Fibroblast of the aortic adventitia (primary cell): ENCODE results near the gene MYRIP. TPM values are rescaled to one million over a fixed set of nuclear protein-coding genes. Genes with fewer than 3 reads are reported as not detected.

ENCODE experiments used
- DNase-seq: peaks from one replicate; pipeline ENCODE4 v3.0.0-alpha.2; 2010; ENCODE audit warnings: low read depth
- H3K4me3 ChIP-seq: 2 replicates; pipeline ENCODE4 v1.5.1; 2011; ENCODE audit warnings: low read depth, mild to moderate bottlenecking, control low read depth, low read length, moderate library complexity
- total RNA-seq: library from RNA; depleted of rRNA; stranded (reverse); fragments of >200 nt; gene quantifications from 2 replicates; pipeline ENCODE4 v1.2.3, GENCODE V29; 2012; ENCODE audit warnings: low replicate concordance
- TF ChIP-seq, protein P1 (sequence below): IDR thresholded peaks from 2 replicates; pipeline ENCODE4 v1.5.1; 2011; ENCODE audit warnings: mild to moderate bottlenecking, low read length, control low read depth, inconsistent platforms; ENCODE audit not compliant: insufficient read depth

The MYRIP gene
- total RNA-seq, 1 donor = 8.6 TPM

DNA sequence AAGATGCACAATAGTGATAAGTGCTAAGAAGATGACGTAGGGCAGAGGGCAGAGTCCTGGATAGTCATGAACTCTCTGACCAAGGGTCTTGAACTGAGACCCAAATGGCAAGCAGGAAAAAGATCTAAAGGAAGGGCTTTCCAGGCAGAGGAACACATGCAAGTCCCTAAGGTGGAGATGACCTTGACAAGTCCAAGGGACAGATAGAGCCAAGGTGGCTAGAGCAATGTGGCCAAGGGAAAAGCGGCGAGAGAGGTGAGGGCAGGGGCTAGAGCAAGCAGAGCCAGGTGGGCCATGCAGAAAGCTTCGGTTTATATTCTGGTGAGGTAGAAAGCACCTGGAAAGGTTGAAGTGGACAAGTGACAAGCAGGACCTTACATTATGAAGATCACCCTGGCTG, 414.4 kb downstream of the MYRIP start:
- no peak for DNase-seq
- TF ChIP-seq, protein P1, sequence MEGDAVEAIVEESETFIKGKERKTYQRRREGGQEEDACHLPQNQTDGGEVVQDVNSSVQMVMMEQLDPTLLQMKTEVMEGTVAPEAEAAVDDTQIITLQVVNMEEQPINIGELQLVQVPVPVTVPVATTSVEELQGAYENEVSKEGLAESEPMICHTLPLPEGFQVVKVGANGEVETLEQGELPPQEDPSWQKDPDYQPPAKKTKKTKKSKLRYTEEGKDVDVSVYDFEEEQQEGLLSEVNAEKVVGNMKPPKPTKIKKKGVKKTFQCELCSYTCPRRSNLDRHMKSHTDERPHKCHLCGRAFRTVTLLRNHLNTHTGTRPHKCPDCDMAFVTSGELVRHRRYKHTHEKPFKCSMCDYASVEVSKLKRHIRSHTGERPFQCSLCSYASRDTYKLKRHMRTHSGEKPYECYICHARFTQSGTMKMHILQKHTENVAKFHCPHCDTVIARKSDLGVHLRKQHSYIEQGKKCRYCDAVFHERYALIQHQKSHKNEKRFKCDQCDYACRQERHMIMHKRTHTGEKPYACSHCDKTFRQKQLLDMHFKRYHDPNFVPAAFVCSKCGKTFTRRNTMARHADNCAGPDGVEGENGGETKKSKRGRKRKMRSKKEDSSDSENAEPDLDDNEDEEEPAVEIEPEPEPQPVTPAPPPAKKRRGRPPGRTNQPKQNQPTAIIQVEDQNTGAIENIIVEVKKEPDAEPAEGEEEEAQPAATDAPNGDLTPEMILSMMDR = no peak
- H3K4me3 ChIP-seq = no peak overlapping the region

GRCh38 chr3:40224796-40225515, 415.5 kb downstream of the MYRIP start:
- no peak overlapping the region for H3K4me3 ChIP-seq
- TF ChIP-seq, protein P1 = no peak
- no peak for DNase-seq

- TF ChIP-seq, protein P1 = no peak
- no peak for DNase-seq
Measured at GRCh38 chr3:40226636-40227035, 417.2 kb downstream of the MYRIP start.

GRCh38 chr3:40228792-40229350, 419.5 kb downstream of the MYRIP start:
- TF ChIP-seq, protein P1 = no peak
- DNase-seq = no peak
- H3K4me3 ChIP-seq = no peak overlapping the region

More at GRCh38 chr3:40226636-40227035, 417.2 kb downstream of the MYRIP start:
- no peak overlapping the region for H3K4me3 ChIP-seq

DNA sequence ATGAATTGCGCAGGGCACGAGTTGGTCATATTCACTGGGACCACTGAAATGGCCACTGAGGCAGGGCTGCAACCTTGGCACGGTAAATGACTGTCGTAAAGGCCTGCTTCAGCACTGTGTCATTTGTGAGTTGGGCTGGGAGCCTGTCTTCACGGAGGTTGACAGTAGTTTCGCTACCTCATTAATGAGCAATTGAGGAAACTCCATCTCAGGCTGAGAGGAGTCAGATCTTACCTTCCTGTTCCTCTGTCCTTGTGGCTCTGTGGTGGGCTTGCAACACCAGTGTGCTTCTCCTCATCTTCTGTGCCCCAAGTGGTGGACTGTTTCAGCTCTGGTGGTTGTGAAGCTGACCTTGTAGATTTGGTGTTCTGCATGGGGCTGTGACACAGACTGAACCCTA, 420.0 kb downstream of the MYRIP start:
- DNase-seq = no peak
- TF ChIP-seq, protein P1 = no peak
- no peak overlapping the region for H3K4me3 ChIP-seq

- H3K4me3 ChIP-seq = no peak overlapping the region
Measured at GRCh38 chr3:40229963-40230362, 420.6 kb downstream of the MYRIP start.

More at GRCh38 chr3:40229963-40230362, 420.6 kb downstream of the MYRIP start:
- TF ChIP-seq, protein P1 = no peak
- DNase-seq = no peak
